GM19324 (cell line): Measurements from ENCODE around the gene C2orf68.
A peak's percentile ranks its signal among the peaks of the same experiment; 100 is the strongest.
"Not testable (repeated sequence)": the region's sequence is repeated elsewhere in the genome, so short reads cannot be mapped to it uniquely, and the experiment has no call there.

Experiments
- ATAC-seq: cut with Tn5 transposase; IDR thresholded peaks from one replicate; pipeline ENCODE4 v1.9.1; 2021; ENCODE audit warnings: mild to moderate bottlenecking, moderate library complexity; ENCODE audit not compliant: unreplicated experiment, low FRiP score

C2orf68 gene

GRCh38 chr2:85635011-85635410 is 23.1 kb upstream of the C2orf68 start:
- no peak for ATAC-seq

- no peak for ATAC-seq
Measured at GRCh38 chr2:85631316-85631715, 19.4 kb upstream of the C2orf68 start.

GRCh38 chr2:85628658-85629057 is 16.8 kb upstream of the C2orf68 start:
- no peak for ATAC-seq

DNA sequence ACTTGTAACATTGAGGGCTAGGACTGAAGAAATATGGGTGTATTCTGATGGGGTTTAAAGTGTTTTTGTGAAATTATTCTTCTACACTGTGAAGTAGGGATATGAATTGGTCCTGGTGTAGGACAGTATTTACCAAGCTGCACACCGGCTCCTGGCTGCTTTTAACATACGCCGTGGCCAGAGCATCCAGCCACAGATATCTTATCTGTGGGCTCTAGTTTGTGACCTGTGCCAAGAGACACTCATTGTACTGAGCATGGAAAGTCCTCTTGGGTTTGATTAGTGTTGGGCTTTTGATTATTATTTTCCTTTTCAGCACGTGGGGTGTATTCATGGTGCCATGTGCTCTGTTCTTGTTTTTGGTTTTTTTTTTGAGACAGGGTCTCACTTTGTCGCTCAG is 12.1 kb upstream of the C2orf68 start:
- no peak for ATAC-seq

GRCh38 chr2:85621338-85621737 is 9.5 kb upstream of the C2orf68 start:
- no peak for ATAC-seq

- ATAC-seq = no peak
Measured at GRCh38 chr2:85619617-85620016, 7.8 kb upstream of the C2orf68 start.

DNA sequence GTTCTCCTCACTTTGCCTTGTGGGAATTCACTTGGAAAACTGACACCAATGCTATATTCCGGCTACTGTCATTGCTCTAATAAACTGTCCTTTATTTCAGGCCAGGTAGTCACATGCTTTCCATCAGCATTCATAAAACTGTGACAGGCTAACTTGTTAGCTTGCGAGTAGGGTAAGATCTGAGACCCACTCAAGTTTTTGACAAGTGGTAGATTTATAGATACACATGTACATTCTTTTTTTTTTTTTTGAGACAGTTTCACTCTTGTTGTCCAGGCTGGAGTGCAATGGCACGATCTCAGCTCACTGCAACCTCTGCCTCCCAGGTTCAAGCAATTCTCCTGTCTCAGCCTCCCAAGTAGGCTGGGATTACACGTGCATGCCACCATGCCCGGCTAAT is 5.9 kb upstream of the C2orf68 start:
- ATAC-seq = not testable (repeated sequence)

GRCh38 chr2:85615413-85615728 is 3.5 kb upstream of the C2orf68 start:
- ATAC-seq = no peak

- not testable (repeated sequence) for ATAC-seq
Measured at GRCh38 chr2:85614757-85615156, 2.9 kb upstream of the C2orf68 start.

- ATAC-seq = no peak
Measured at GRCh38 chr2:85613717-85614515, 2.0 kb upstream of the C2orf68 start.

GRCh38 chr2:85611217-85611704 is 605 bp downstream of the C2orf68 start:
- no peak for ATAC-seq

DNA sequence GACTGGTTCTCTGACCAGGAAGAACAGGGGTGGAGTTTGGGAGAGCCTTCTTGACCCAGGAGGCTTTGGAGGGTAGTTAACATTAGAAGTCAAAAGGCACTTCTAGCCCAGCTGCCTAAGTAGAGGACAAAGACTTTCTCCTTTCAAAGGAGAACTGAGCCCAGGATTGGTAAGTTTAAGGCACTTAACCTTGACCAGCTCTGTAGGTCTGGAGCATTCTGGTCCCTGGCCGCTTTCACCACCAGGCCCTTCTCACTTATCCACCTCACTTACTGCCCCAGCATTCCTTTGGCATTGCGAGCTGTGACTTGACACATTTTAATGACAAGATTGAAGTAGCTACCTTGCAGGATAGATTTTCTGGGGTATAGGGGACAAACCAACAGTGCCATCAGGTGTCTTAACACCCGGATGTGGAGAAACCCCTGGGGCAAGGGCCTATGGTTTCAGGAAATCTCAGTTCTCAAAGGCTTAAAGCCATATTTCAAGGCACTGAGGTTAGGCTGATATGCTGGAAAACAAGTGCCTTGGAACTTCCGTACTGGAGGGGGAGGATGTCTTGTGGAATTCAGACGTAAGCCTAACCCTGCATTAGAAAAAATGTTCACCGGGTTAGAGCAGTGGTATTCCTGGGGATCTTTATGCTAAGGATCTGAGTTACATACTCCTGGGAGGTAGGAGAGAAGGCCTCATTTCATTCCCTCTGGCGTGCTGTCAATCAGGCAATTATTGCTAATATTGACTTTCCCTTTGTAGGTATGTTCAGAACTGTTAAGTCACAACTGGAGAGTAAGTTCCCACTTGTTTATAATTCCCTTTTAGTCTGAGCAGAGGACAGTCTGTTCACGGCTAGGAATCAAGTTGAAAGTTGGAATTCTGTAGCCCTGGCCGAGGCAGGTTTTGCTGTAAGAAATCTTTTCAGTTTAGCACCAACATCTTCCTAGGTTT is 4.3 kb downstream of the C2orf68 start:
- ATAC-seq = no peak

DNA sequence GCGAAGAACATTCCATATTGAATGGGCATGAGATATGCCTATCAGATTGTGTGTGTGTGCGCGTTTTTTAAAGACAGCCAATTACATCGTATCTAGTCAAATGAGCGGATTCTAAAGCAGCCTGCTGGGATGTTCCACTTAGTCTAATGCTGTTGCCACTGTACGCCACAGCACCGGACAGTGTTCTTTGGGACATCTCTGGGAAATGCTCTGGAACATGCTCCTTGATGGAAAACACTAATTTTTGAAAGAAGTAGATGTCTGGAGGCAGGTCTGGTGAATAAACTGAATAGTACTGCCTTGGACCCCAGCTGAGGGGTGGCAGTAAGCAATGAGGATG is 5.8 kb downstream of the C2orf68 start:
- ATAC-seq = no peak

DNA sequence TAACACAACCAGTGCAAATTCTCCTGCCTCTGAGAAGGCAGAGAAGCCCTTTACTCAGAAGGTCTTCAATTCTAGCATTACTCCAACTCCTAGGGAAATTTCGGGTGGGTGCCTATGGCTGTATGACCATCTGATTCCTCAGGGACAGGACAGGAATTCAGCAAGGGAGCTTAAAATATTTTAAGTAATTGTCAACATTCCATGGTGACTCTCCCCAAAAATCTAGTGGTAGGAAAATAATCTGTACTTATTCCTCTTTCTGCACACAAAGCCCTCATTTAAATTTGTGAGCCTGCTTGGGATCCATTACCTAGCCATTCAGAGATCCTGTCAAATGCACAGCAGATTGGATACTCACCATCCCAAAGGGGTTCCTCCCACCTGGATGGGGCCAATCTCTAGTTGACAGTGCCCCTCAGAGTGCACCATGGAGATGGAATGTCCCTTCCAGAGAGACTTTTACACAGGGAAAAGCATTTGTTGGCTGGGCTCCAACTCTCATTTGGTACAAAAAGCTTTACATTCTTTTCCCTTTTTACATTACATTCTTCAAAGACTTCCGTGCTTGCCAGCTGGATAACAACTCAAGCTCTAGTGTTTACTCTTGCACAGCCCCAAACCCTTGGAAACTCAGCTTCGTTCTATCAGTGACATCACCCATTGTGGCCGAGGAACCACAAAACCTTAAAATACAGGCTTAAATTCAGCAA is 6.3 kb downstream of the C2orf68 start:
- ATAC-seq = no peak

DNA sequence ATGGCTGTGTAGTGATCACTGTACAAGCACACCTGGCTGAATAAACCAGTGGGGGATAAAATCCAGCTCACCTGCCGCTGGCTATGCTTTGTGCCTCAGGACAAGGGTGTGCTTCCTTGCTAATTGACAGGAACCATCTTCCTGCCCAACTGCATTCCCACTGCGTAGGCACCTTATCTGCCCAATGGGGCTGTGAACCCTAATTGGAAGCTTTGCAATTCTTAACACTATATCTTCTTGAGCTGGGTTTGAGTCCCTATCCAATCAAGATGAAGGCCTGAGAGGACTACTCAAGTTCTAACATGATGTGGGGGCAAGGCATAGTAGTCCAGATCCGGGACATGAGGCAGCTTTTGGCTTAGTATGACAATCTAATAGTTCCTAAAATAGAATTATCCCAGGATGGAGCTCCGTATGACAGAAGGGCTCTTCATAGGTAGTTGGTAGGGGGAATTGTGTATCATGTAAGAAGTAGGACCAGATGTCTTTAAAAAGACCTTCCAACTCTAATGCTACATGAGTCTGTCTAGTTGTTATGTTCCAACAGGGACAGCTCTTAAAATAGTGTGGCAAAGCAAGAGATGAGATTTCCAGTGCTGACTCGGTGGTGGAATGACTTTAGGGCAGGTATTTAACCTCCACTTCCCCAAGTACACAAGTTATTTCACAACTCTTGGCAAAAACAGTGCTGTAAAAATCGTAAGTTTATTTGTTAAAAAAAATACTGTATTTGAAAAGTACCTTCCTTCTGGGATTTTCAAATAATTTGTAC is 7.1 kb downstream of the C2orf68 start:
- no peak for ATAC-seq

- not testable (repeated sequence) for ATAC-seq
Measured at GRCh38 chr2:85604133-85604444, 7.8 kb downstream of the C2orf68 start.

GRCh38 chr2:85602476-85603234 is 9.2 kb downstream of the C2orf68 start, which contains the start of gene TMEM150A:
Gene TMEM150A, minus strand, starts transcription at chr2:85602698. Its CDS starts 750 bp downstream, at chr2:85601948.
- peak; percentile 95 for ATAC-seq

DNA sequence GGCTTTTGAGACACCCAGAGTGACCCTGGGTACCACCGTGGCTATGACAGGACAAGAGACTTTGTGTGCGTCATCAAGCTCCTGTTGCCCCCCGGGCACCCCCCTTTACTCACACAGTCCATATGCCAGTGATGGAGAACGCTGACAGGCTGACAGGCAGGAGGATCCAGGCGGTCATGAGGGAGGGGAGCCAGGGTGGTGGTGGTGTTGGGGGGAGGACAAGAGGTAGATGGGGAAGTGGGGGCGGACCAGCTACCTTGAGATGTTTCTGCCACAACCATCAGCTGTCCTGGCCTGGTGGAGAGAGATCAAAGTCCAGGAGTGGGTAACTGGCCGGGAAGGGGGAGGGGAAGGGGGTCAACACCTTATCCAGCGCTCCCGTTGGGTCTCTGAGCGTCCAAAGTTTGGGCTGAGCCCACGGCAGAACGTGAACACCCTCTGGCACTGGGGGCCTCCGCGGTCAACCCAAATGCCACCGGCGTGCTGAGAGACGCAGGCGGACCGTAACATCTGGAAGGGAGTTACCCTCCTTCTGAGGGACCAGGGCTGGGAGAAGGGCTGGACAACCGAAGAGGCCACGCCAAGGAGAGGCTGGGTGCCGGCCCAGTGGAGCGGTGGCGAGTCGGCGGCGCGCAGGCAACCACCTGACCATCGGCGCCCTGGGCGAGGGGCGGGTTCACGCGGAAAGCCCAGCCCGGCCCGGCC is 9.9 kb downstream of the C2orf68 start:
- peak; percentile 63 for ATAC-seq
